Heart right ventricle (tissue), 16 donors: Measurements from ENCODE around the gene GSE1. TPM values are rescaled to one million over a fixed set of nuclear protein-coding genes. Genes with fewer than 3 reads are reported as not detected.

ENCODE experiments used
- ATAC-seq, 8 donors: fragments of 200-7000 bp; cut with Tn5 transposase; one replicate each; pipeline ENCODE4 v1.9.1; 2020; ENCODE audit warnings: mild to moderate bottlenecking in 8 of 8, moderate library complexity in 8 of 8, moderate number of reproducible peaks in 1 of 8
- DNase-seq, 2 donors: peaks; one replicate each; pipeline ENCODE4 v3.0.0-alpha.2; 2020
- H3K27ac ChIP-seq, 10 donors: fragments of 200-600 bp; sonication (generic) in 2 of 10; one replicate each; pipeline versions ENCODE4 v1.5.0 to v1.8.0; 2020 to 2022; ENCODE audit warnings: mild to moderate bottlenecking in 3 of 10
- H3K27me3 ChIP-seq, 7 donors: fragments of 200-600 bp; one replicate each; pipeline ENCODE4 v1.8.0; 2021 to 2022; ENCODE audit warnings: mild to moderate bottlenecking in 2 of 7
- H3K36me3 ChIP-seq, 9 donors: fragments of 200-600 bp; sonication (generic) in 1 of 9; one replicate each; pipeline versions ENCODE4 v1.5.0 to v1.8.0; 2020 to 2022; ENCODE audit warnings: mild to moderate bottlenecking in 2 of 9
- H3K4me1 ChIP-seq, 9 donors: fragments of 200-600 bp; sonication (generic) in 1 of 9; one replicate each; pipeline versions ENCODE4 v1.5.0 to v1.8.0; 2020 to 2022; ENCODE audit warnings: mild to moderate bottlenecking in 4 of 9
- H3K4me3 ChIP-seq, 10 donors: fragments of 200-600 bp; sonication (generic) in 2 of 10; one replicate each; pipeline versions ENCODE4 v1.5.0 to v1.8.0; 2020 to 2022; ENCODE audit warnings: mild to moderate bottlenecking in 7 of 10, moderate library complexity in 2 of 10
- H3K9me3 ChIP-seq, 11 donors: fragments of 200-600 bp in 10 of 11; sonication (generic) in 2 of 11; one replicate each; pipeline versions ENCODE4 v1.5.0 to v1.8.0; 2013 to 2022; ENCODE audit warnings: mild to moderate bottlenecking in 2 of 11, control low read depth in 1 of 11, moderate library complexity in 1 of 11
- WGBS, 2 donors: extraction: QIAGEN DNeasy Blood & Tissue Kit; methylation state at CpG; one replicate each; pipeline ENCODE4 v1.1.7; 2013; ENCODE audit warnings: inconsistent platforms in 1 of 2; 5-methylcytosine and 5-hydroxymethylcytosine counted together
- intact Hi-C, 10 donors: fragments of 100-400 bp; cut with DNase I; formaldehyde crosslinking; loops; one replicate each; pipeline versions ENCODE4 v1.11.1 to v1.14.2; 2022
- polyA plus RNA-seq, 2 donors: library from polyadenylated mRNA; stranded (reverse); fragments of 200-250 nt; gene quantifications; one replicate each; pipeline ENCODE4 v1.2.3, GENCODE V29; 2013
- total RNA-seq, 10 donors: library from RNA; stranded (reverse); fragmentation: NEBNext Ultra II Directional in 3 of 10; extraction: Animal tissue kit (Norgen Biotek cat#: 25700) in 3 of 10; gene quantifications; one replicate each; pipeline versions ENCODE4 v1.2.1 to v1.2.4, GENCODE V29; 2021 to 2023
- TF ChIP-seq, protein P1 (sequence below), 9 donors: fragments of 200-600 bp; sonication (generic) in 2 of 9; IDR thresholded peaks; one replicate each; pipeline versions ENCODE4 v1.5.0 to v1.8.0; 2021 to 2022; ENCODE audit warnings: antibody characterized with exemption in 9 of 9, mild to moderate bottlenecking in 5 of 9, moderate library complexity in 1 of 9
- donor health status: Arrhythmogenic right ventricular cardiomyopathy.
- donor health status: ischemic (EF 13 %, LVEDD 7.1; RV severe dilation, severe dysfunction).
- donor health status: healthy with polysubstance abuse.
- donor health status: DM: no; HTN: yes; CAD: no.
- donor health status: DM: no; HTN: no; CAD: no.
- donor health status: ischemic (EF 25% LVEDD 6.9; RV normal size, moderate dysfunction).
- donor health status: ischemic (EF 25% LVEDD 5.7; RV mildly dilated, moderate dysfunction).
- donor health status: healthy.
- donor health status: DM: yes; HTN: yes; CAD: no.
- donor health status: Ischemic cardiomyopathy.
- donor health status: ischemic (EF 35%, LVEDD 5.7; RV mildly dilated, moderate dysfunction).
- donor health status: nonischemic (EF 11% LVEDD 7.7; RV severe dilation, severe dysfunction).
- donor health status: DM: yes; HTN: yes; CAD: no.
- donor health status: PGD.
- donor health status: ischemic (EF 29% LVEDD 5.4; RV normal size, mild dysfunction).
- donor health status: nonischemic (EF 23%, LVEDD 6.1; RV moderate dilation, normal function).

Gene GSE1
- total and polyA plus RNA-seq, 12 donors: 15.6 to 53.2 (median 32.6) TPM

DNA sequence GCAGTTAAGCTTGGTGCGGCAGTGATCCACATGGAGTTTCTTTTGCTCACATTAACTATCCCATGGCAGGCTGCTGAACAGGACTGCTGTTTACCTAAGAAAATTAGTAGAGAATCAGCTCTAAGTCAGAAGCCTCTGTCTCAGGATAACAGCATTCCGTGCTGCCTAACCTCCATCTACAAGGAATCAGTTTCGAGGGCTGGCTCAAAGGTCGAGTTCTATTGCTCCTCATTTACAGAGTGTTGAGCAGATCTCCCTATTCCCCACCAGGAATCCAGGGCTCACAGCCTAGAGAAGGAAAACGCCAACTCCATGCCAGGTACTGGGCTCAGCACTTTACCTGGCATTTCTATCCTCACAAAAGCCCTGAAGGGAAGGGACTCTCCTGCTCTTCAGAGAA is 65.7 kb downstream of the GSE1 start:
- WGBS, 2 donors: 89 to 92% methylated on average over 5 of the region's 5 CpGs
- H3K36me3 ChIP-seq: peaks cover 0 to 56% (median 0%) of the 10 kb centered on the region in 9 donors

DNA sequence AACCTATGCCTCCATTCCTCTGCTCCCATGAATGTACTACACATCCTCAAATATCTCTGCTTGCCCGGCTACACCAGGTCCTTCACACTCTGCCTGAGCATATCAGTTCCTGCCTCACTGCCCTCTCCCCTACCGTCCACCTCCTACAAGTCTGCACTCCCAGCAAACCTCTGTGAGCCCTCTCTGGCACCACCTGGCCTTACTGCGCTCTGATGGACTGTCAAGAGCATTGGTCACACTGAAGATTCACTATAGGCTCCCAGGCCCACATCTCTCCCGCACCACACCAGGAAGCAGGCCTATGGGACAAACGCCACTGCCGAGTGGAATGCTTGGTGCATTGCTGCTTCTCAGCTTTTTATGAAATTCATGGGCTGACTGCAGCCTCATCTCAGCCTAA is 66.7 kb downstream of the GSE1 start:
- 87 to 93% methylated on average over 6 of the region's 6 CpGs for WGBS, 2 donors

More for the DNA sequence above, 65.7 kb downstream of the GSE1 start:
- peaks cover 2 to 20% (median 9%) of the 10 kb centered on the region in 9 donors for H3K4me1 ChIP-seq
- DNase-seq (no peak), ATAC-seq (no peak)
- intact Hi-C loops: loop anchor here in 1 of 10 donors (5.0 kb wide), 1 partner anchor 38 kb away; no protein-coding TSS in a partner anchor
- no peak overlapping the region for H3K4me3 ChIP-seq
- TF ChIP-seq, protein P1, sequence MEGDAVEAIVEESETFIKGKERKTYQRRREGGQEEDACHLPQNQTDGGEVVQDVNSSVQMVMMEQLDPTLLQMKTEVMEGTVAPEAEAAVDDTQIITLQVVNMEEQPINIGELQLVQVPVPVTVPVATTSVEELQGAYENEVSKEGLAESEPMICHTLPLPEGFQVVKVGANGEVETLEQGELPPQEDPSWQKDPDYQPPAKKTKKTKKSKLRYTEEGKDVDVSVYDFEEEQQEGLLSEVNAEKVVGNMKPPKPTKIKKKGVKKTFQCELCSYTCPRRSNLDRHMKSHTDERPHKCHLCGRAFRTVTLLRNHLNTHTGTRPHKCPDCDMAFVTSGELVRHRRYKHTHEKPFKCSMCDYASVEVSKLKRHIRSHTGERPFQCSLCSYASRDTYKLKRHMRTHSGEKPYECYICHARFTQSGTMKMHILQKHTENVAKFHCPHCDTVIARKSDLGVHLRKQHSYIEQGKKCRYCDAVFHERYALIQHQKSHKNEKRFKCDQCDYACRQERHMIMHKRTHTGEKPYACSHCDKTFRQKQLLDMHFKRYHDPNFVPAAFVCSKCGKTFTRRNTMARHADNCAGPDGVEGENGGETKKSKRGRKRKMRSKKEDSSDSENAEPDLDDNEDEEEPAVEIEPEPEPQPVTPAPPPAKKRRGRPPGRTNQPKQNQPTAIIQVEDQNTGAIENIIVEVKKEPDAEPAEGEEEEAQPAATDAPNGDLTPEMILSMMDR (IDR thresholded peaks at IDR 0.05): no peak
- no peaks in the 10 kb centered on the region for H3K9me3 ChIP-seq
- no peak overlapping the region for H3K27ac ChIP-seq
- no peaks in the 10 kb centered on the region for H3K27me3 ChIP-seq

DNA sequence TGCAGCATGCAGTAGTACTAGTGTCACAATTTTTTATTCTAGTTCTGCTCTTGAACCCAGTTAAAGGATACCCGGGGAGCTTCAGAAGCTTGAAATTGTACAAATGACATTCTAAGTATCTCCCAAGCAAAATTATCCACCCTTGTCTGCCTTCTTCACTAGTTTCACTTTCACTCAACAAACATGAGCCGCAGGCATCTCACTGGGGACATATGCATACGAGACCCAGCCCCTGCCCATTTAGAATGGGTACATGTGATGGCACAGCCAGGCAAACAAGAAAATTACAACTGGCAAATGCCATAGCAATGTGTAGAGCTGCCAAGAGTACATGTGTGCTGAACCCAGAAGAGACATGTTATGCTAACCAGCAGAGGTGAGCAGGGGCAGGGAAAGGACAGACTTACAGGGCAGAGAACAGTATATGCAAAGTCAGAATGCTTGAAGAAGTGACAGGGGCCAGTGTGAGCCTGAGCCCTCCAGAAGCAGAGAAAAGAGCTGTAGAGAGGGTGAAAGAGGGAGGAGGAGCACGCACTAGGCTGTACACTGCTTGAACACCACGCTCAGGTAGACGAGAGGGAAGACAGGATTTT is 67.3 kb downstream of the GSE1 start:
- DNase-seq: no peak
- H3K4me1 ChIP-seq: peaks cover 0 to 8% (median 0%) of the 10 kb centered on the region in 9 donors
- no peaks in the 10 kb centered on the region for H3K27me3 ChIP-seq
- no peak overlapping the region for H3K27ac ChIP-seq
- no peak for ATAC-seq
- H3K36me3 ChIP-seq: peaks cover 0 to 39% (median 0%) of the 10 kb centered on the region in 9 donors
- no peak overlapping the region for H3K4me3 ChIP-seq
- H3K9me3 ChIP-seq: no peaks in the 10 kb centered on the region
- TF ChIP-seq, protein P1 (IDR thresholded peaks at IDR 0.05): no peak
- intact Hi-C loops: no loop called here
- 90 to 95% methylated on average over 6 of the region's 6 CpGs for WGBS, 2 donors

More for the DNA sequence above, 66.7 kb downstream of the GSE1 start:
- H3K4me3 ChIP-seq: no peak overlapping the region
- no peak overlapping the region for H3K27ac ChIP-seq
- H3K27me3 ChIP-seq: no peaks in the 10 kb centered on the region
- intact Hi-C loops: loop anchor here in 1 of 10 donors (5.0 kb wide), 1 partner anchor 37 kb away; no protein-coding TSS in a partner anchor
- peaks cover 0 to 10% (median 2%) of the 10 kb centered on the region in 9 donors for H3K4me1 ChIP-seq
- H3K36me3 ChIP-seq: peaks cover 0 to 45% (median 0%) of the 10 kb centered on the region in 9 donors
- DNase-seq (no peak), ATAC-seq (no peak)
- TF ChIP-seq, protein P1 (IDR thresholded peaks at IDR 0.05): no peak
- no peaks in the 10 kb centered on the region for H3K9me3 ChIP-seq

- Histone ChIP-seq H3K9me3 (no peaks in the 10 kb centered on the region), H3K4me1 (peaks cover 0 to 4% (median 0%) of the 10 kb centered on the region in 9 donors), H3K27ac (no peak overlapping the region), H3K4me3 (no peak overlapping the region), H3K36me3 (peaks cover 0 to 31% (median 0%) of the 10 kb centered on the region in 9 donors), H3K27me3 (no peaks in the 10 kb centered on the region)
- no peak for ATAC-seq
- WGBS, 2 donors: 90 to 91% methylated on average over 8 of the region's 8 CpGs
- TF ChIP-seq, protein P1 (IDR thresholded peaks at IDR 0.05): no peak
- intact Hi-C loops: no loop called here
- no peak for DNase-seq
These were observed 68.1 kb downstream of the GSE1 start for GRCh38 chr16:85681255-85681654.
